ENCODE results near the gene SUGP1.

The SUGP1 gene

DNA sequence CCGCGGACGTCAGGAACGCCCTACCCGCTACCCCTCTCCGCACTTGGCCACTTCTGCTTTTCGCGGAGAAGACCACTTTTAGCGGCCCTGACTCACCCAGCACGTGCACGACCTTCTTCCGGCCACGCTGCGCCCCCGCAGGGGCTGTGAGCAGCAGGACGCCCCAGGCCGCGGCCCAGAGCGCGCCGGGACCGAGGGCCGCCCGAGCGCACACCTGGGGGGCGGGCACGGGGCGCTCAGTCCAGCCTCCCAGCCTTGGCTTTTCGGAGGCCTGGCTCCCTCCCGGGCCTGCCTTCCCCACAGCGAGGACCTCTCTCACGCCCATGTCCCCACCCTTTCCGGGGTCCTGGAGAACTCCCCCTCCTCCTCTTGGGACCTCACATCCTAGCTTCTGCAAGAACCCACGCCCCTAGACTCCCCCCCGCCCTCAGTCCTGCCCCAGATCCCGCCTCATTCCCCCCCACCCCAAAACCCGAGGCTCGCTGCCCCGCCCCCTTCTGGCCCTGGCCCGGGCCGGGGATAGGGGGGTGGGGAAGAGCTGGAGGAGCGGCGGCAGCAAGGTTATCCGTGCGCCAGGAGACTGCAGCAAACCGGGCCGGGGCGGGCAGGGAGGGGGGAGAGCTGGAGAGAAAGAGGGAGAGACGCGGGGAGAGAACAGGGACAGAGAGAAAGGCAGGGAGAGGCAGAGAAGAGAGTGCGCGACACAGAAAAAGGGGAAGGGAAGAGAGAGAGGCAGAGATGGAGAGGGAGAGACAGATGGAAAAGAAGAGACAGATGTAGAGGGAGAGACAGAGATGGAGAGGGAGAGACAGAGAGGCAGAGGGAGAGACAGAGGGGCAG, 58.7 kb downstream of the SUGP1 start:
- TF ChIP-seq, protein P1, sequence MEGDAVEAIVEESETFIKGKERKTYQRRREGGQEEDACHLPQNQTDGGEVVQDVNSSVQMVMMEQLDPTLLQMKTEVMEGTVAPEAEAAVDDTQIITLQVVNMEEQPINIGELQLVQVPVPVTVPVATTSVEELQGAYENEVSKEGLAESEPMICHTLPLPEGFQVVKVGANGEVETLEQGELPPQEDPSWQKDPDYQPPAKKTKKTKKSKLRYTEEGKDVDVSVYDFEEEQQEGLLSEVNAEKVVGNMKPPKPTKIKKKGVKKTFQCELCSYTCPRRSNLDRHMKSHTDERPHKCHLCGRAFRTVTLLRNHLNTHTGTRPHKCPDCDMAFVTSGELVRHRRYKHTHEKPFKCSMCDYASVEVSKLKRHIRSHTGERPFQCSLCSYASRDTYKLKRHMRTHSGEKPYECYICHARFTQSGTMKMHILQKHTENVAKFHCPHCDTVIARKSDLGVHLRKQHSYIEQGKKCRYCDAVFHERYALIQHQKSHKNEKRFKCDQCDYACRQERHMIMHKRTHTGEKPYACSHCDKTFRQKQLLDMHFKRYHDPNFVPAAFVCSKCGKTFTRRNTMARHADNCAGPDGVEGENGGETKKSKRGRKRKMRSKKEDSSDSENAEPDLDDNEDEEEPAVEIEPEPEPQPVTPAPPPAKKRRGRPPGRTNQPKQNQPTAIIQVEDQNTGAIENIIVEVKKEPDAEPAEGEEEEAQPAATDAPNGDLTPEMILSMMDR (IDR thresholded peaks at IDR 0.05; ENCODE audit: extremely low read depth, missing control alignments), result no peak
- peak; percentile 61 for DNase-seq (ENCODE audit: low spot score)

DNA sequence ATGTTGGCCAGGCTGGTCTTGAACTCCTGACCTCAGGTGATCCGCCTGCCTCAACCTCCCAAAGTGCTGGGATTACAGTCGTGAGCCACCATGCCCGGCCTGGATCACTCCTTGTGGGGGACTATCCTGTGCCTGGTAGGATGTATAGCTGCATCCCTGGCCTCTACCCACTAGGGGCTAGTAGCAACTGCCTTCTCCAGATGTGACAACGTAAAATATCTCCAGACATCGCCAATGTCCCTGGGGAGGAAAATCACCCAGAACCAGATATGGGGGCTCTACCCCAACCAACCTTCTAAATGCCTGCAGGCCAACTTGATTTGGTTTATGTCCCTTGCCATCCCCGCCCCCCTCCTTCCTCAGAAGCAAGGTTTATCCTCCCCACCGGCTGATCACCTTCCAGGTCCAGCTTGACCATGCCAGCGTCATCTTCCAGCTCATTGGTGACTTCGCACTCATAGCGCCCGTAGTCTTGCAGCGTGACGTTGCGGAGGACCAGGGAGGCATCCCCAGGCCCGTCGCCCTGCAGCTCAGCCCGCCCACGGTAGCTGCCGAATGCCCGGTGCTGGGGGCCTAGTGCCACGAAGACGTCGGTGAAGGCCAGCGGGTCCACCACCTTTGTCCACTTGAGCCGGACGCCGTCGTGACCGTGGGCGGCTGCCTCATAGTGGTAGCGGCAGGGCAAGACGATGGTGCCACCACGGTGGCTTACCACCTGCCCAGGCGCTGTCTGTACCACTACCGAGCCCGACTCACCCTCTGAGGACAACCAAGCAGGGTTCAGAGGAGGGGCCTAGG, 59.7 kb downstream of the SUGP1 start:
- no peak for DNase-seq (ENCODE audit: low spot score)
- TF ChIP-seq, protein P1 (IDR thresholded peaks at IDR 0.05; ENCODE audit: extremely low read depth, missing control alignments), result no peak

DNA sequence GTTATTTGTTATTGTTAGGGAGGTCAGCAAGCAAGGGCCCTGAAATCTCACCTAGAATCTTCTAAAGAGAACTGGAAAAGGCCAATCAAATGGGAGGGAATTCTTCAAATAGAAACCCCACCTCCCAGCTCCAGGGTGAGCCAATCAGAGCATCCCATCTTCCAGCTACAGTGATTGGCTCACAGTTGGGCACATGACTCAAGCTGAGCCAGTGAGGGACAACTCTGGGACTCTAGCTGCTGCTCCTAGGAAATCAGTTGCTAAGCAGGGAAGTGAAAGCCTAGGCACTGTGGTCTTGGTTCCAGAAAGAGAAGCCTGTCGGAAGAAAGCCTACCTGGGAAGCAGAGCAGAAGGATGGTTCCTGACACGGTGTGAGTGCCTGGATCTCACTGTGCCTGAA, 60.6 kb downstream of the SUGP1 start:
- TF ChIP-seq, protein P1 (IDR thresholded peaks at IDR 0.05; ENCODE audit: extremely low read depth, missing control alignments), result no peak
- no peak for DNase-seq (ENCODE audit: low spot score)

DNA sequence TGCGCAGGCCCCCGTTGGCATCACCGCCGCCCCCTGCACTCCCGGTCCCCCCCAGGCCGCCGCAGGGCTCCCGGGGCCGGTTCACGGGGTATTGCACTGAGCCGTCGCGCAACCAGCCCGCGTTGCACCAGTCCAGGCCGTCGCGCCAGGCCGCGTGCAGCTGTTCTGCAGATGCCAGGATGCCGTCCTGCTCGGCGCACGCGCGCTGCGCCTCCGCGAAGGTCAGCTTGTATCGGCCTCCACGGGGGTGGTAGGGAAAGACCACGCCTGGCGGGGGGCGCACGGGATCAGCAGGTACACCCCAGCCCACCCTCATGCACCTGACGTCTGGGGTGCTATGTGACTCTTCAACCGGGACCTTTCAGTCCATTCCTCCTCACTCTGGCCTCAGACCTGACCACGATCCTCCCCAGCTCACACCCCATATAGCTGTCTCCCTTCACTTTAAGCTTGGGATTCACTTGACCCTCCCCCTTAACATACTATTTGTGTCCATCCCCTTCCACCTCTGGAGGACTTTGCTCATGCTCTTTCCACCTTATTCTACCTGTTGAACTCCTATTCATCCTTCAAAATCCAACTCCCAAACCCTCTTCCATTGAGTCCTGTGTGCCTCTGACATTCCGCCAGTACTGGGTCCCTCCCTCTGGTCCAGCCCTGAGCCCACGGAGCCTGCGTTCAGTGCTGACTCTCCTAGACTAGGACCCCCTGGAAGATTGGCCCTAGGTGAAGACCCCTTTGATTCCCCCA, 61.5 kb downstream of the SUGP1 start:
- DNase-seq (ENCODE audit: low spot score), result no peak
- TF ChIP-seq, protein P1 (IDR thresholded peaks at IDR 0.05; ENCODE audit: extremely low read depth, missing control alignments), result no peak

DNA sequence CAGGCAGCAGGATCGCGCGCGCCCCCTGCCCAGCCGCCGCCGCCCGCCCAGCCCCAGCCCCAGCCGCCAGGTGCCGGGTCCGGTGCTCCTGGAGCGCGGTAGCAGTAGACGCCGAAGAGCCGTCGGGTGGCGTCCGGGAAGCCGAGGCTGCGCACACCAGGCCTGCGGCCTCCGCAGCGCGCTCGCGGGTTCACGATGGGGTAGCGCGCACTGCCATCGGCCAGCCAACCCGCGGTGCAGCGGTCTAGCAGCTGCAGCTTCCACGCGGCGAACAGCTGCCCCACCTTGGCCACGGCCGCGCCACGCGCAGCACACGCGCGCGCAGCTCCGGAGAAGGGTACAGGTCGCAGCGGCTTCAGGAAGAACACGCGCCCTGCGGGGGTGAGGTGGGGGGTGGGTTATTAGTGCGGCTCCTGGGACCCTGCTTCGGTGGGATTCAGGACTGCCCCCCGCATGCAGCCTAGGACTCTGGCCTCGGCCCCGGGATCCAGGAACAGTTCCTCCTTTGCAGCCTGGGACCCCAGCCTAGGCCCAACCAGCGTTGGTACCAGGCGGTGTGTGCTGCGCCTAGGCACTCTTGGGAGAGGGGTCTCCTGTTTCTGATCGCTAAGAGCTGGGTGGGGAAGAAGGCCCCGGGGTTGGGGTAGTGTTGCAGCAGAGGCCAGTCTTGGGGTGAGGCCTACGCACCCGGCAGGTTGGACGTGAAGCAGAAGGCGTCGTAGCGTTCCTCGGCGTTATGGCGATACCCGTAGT, 62.3 kb downstream of the SUGP1 start:
- DNase-seq (ENCODE audit: low spot score), result no peak
- TF ChIP-seq, protein P1 (IDR thresholded peaks at IDR 0.05; ENCODE audit: extremely low read depth, missing control alignments), result no peak

DNA sequence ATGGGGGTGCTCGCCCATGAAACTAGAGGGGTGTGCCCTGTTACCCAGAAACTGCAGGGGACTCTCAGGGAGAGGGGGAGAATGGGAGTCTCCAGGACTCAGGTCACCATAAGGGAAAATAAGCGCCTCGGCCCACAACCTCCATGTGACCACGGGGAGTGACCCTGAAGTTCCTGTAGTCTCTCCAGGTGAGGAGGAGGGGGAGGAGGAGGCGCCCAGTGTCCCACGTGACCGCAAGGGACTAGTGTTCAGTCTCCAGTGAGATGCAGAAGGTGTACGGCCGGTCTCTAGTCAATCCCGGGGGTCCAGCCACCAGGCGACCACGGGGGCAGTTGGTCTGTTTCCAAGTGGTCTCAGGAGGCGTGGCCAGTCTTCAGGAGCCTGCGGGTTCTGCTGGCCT, 63.2 kb downstream of the SUGP1 start:
- TF ChIP-seq, protein P1 (IDR thresholded peaks at IDR 0.05; ENCODE audit: extremely low read depth, missing control alignments), result no peak
- DNase-seq (ENCODE audit: low spot score), result no peak
